Measurements from ENCODE around the gene AP2B1.
"Not testable (repeated sequence)": the region's sequence is repeated elsewhere in the genome, so short reads cannot be mapped to it uniquely, and the experiment has no call there.

AP2B1 gene

DNA sequence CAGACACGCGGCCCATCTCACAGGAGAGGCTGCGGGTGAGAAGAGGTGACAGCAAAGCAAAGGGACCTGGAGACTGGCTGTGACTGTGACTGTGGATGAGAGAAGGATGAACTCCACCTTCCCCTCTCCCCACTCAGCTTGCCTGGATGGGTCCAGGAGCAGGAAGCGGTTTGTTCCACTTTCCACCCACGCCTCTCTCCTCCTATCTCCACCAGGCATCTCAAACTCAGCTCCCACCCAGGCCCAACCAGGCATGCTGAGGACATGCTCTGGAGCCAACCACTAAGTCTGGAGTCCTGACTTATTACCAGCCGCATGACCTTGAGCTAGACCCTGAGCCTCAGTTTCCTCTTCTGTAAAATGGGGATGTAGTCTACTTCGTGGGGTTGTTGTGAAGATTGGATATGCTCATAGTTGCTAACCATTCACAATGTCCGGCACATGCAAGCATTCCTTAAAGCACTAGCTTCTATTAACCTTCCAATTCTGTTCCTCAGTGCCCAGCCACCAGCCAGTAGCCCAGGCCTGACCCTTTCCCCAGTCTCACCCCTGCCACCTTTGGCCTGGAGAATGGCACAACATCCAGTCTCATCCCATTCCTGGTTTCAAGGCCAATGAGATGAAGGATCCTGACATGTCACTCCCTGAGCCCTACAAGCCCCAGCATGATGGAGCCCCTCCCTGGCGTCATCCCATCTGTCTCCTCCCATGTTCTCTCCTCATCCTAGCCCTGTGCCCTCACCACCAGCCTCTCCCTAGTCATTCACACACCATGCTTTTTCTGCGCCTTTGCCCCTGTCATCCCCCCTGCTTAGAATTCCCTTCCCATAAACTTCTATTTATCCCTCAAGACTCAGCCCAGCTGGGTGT is 163.6 kb downstream of the AP2B1 start:
- DNase-seq: no peak

- not testable (repeated sequence) for DNase-seq
Observed at GRCh38 chr17:35751541-35751940, 164.4 kb downstream of the AP2B1 start.

- DNase-seq: no peak
Observed at GRCh38 chr17:35752471-35752870, 165.3 kb downstream of the AP2B1 start.

- DNase-seq: no peak
Observed at GRCh38 chr17:35752945-35753764, 166.0 kb downstream of the AP2B1 start, which contains the start of gene GAS2L2. GAS2L2 (minus strand) TSS chr17:35753239; CDS start chr17:35752850, 389 bp downstream.

- no peak for DNase-seq
Observed at GRCh38 chr17:35757243-35757642, 170.1 kb downstream of the AP2B1 start.

- DNase-seq: no peak
Observed at GRCh38 chr17:35760587-35760986, 173.5 kb downstream of the AP2B1 start, which contains the start of gene C17orf50. C17orf50 (plus strand) TSS chr17:35760887; CDS start chr17:35760942, 55 bp downstream.

DNA sequence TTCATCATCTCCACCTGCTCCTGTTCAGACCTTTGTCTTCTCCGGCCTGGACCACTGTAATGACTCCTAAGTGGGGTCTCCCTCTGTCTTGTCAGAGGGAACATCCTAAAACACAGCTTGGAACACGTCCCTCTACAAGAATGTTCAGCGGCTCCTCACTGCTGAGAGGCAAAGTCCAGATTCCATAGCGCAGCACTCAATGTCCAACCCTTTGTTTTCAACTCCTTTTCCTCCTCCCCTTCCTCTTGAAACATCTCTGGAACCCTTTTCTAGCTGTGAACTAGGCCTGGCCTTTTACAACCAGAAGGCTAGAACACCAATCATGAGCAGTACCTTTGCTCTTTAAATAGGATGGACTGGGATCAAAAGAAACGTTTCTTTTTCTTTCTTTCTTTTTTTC is 174.5 kb downstream of the AP2B1 start:
- no peak for DNase-seq

DNA sequence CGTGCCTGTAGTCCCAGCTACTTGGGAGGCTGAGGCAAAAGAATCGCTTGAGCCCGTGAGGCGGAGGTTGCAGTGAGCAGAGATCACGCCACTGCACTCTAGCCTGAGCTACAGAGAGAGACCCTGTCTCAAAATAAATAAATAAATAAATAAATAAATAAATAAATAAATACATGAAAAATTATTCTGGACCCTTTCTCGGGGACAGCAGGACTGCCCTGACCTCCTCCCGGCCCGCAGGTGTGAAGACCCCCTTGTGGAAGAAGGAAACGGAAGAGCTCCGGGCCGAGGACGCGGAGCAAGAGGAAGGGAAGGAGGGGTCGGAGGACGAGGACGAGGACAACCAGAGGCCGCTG is 176.6 kb downstream of the AP2B1 start:
- DNase-seq: no peak

DNA sequence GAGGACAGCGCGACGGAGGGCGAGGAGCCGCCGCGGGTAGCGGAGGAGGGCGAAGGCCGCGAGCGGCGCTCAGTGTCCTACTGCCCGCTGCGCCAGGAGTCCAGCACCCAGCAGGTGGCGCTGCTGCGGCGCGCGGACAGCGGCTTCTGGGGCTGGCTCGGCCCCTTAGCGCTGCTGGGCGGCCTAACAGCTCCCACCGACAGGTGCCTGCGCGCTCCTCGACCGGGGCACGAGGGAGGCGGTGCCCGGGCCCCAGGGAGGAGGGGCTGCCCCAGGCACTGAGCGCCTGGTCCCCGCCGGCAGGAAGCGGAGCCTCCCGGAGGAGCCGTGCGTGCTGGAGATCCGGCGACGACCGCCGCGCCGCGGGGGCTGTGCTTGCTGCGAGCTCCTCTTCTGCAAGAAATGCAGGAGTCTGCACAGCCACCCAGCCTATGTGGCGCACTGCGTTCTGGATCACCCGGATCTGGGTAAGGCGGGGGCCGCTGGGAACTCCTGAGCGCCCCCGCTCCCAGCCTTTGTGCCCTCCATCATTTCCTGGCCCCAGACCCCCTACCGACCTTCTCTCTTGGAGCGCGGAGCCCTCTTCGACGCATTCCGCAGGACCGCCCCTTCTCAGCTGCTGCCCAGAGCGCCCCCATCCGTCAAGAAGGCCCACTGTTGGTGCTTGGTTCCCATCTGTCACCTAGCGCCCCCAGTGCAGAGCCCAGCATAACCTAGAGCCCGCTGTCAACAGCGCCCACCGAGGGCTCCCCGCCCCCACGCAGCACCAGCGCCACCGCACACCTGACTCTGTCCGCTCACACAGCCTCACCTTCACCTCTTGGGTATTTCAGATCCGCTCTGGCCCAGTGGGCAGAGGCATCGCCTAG is 177.2 kb downstream of the AP2B1 start:
- peak; percentile 93 for DNase-seq

- DNase-seq: no peak
Observed at GRCh38 chr17:35765086-35765710, 178.1 kb downstream of the AP2B1 start.

GRCh38 chr17:35765756-35766488 is 178.8 kb downstream of the AP2B1 start:
- no peak for DNase-seq

- no peak for DNase-seq
Observed at GRCh38 chr17:35766489-35766877, 179.4 kb downstream of the AP2B1 start.

- DNase-seq: no peak
Observed at GRCh38 chr17:35766903-35767510, 179.9 kb downstream of the AP2B1 start.

GRCh38 chr17:35768797-35769196 is 181.7 kb downstream of the AP2B1 start:
- no peak for DNase-seq

DNA sequence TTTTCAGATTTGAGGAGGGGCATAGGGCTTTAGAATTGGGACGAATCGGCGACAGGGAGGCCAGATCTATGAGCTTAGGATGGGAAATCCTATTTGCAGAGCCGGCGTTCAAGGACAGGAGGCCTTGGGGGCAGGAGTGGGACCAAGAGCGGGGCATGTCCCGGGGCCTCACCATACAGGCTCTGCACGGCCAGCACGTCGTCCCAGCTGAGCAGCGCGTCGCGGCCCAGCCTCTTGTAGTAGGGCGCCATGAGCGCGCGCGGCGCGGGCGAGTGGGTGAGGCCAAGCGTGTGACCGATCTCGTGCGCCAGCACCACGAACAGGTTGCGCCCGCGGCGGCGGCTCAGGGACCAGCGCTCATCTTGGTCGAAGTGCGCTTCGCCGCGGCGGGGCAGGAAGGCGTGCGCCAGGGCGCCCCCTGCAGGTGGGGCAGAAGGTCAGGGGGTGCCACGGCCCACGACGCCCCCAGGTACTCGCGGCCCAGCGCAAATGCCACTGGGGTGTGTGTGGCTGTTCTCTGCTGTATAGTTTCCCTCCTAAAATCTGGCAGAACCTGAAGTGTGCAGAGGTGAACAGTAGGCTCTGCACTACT is 182.9 kb downstream of the AP2B1 start:
- no peak for DNase-seq

DNA sequence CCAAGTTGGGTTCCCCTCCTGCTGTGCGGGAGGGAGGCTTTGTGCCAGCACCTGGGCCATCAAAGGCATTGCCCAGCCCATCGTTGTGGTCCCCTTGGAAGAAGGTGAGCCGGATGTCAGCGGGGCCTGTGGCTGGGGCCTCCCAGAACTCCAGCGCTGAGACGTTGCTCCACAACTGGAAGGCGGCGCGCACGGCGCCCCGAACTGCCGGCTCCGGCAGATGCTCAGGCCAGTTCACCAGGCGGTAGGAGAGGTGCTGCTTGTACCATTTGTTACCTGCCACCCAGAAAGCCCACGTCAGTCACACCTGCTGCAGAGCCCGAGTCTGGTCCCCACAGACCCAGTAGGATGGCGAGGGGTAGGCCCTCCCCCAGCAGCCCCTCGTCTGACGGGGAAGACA is 186.0 kb downstream of the AP2B1 start:
- DNase-seq: no peak

GRCh38 chr17:35773679-35774425 is 186.7 kb downstream of the AP2B1 start:
- DNase-seq: no peak

DNA sequence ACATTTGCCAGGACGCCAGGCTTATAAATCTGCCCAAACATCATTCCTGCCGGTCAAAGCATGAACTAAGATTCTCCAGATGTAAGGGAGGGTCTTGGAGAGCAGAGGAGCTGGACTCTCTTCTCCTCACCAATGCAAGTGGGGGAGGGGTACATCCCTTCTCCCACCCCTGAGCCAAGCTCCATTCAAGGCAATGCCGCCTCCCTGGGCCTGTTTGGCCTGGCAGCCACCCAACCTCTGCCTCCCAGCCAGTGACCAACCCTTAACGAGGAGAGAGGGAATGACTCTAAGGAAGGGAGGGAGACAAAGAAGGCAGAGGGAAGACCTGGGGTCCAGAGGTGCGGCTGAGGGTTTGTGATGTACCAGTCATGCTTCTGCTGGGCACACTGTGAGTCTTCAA is 187.4 kb downstream of the AP2B1 start:
- DNase-seq: no peak

- no peak for DNase-seq
Observed at GRCh38 chr17:35775039-35775438, 187.9 kb downstream of the AP2B1 start.

DNA sequence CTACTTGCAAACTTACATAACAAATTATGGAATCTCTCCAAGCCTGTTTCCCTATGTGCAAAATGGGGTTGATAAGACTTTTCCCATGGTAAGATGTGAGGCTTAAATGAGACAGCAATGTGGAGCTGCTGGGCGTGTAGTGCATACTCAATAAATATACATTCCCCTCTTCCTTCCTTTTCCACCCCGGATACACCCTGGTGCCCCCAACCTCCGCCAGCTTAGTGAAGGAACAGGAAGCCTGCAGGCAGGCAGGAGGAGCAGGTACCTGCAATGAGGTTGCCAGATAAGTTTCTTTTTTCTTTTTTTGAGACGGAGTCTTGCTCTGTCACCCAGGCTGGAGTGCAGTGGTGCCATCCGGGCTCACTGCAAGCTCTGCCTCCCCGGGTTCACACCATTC is 188.5 kb downstream of the AP2B1 start:
- DNase-seq: no peak
